NT2/D1 (cell line): ENCODE measurements around the gene CPN2.

ENCODE experiments used
- DNase-seq: peaks from one replicate; pipeline ENCODE4 v3.0.0-alpha.2; 2011; ENCODE audit warnings: low read depth, low spot score
- H3K27me3 ChIP-seq: 2 replicates; pipeline ENCODE4 v1.6.0; 2011; ENCODE audit warnings: mild to moderate bottlenecking; ENCODE audit not compliant: insufficient read length, insufficient read depth
- H3K36me3 ChIP-seq: 2 replicates; pipeline ENCODE4 v1.6.1; 2011; ENCODE audit warnings: mild to moderate bottlenecking, low read length, mixed read lengths; ENCODE audit not compliant: insufficient read depth, insufficient read length
- H3K4me1 ChIP-seq: 2 replicates; pipeline ENCODE4 v1.5.1; 2011; ENCODE audit not compliant: insufficient read depth, insufficient read length
- H3K4me3 ChIP-seq: 2 replicates; pipeline ENCODE4 v1.5.1; 2011; ENCODE audit warnings: low read depth; ENCODE audit not compliant: insufficient read length
- H3K9ac ChIP-seq: 2 replicates; pipeline ENCODE4 v1.6.0; 2011; ENCODE audit warnings: low read depth; ENCODE audit not compliant: insufficient read length
- H3K9me3 ChIP-seq: 2 replicates; pipeline ENCODE4 v1.5.1; 2011; ENCODE audit warnings: mild to moderate bottlenecking, low read length; ENCODE audit not compliant: insufficient read depth
- SUZ12 ChIP-seq: IDR thresholded peaks from 2 replicates; pipeline ENCODE4 v1.6.1; 2011; ENCODE audit not compliant: insufficient read length, insufficient read depth; ENCODE audit errors: extremely low read depth
- YY1 ChIP-seq: IDR thresholded peaks from 2 replicates; pipeline ENCODE4 v1.6.1; 2011; ENCODE audit not compliant: insufficient read length, insufficient read depth
- ZNF274 ChIP-seq: IDR thresholded peaks from 2 replicates; pipeline ENCODE4 v1.6.1; 2011; ENCODE audit warnings: mild to moderate bottlenecking, low read depth, low read length

The CPN2 gene

GRCh38 chr3:194343561-194343893 is 7.6 kb downstream of the CPN2 start:
- Histone ChIP-seq H3K4me1 (peaks cover 16% of the 10 kb centered on the region), H3K36me3 (no peaks in the 10 kb centered on the region), H3K9me3 (no peaks in the 10 kb centered on the region), H3K27me3 (peaks cover 21% of the 10 kb centered on the region), H3K9ac (no peak overlapping the region), H3K4me3 (no peak overlapping the region)
- DNase-seq: no peak
- TF ChIP-seq ZNF274: no peak
- TF ChIP-seq SUZ12: no peak
- TF ChIP-seq YY1: no peak

- Histone ChIP-seq H3K9ac (no peak overlapping the region), H3K27me3 (peaks cover 21% of the 10 kb centered on the region), H3K36me3 (no peaks in the 10 kb centered on the region), H3K9me3 (no peaks in the 10 kb centered on the region), H3K4me1 (peaks cover 16% of the 10 kb centered on the region), H3K4me3 (no peak overlapping the region)
- no peak for DNase-seq
- TF ChIP-seq SUZ12 (no peak), ZNF274 (no peak), YY1 (no peak)
Observed at GRCh38 chr3:194342861-194343560, 8.1 kb downstream of the CPN2 start.

DNA sequence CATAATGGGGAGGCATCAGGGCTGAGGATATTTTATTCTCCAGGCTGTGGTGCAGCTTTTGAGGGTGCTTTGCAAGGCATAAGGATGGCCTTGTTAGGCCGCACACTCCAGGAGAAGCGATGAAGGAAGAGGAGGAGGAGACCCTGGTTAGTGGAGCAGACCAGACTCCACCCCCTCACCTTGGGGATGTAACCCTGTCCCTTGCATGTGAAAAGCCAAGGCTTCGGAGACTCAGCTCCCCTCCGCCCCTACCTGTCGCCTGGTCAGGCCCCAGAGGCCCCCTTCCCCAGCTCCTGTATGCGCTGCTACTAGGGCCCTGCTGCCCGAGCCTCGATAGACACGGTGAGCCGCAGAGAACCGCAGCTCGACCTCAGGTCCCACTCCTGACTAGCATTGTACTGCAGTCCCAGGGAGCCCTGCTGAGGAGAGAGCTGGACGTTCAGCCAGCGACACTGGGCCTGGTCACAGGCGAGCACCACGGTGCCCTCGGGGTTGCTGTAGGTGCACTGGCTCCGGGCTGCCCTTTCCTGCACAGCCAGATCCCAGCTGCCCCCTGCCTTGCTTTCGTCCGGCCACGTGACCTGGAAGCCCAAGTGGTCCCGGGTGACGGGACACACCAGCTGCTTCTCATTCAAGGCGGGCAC is 10.2 kb downstream of the CPN2 start:
- H3K36me3 ChIP-seq: no peaks in the 10 kb centered on the region
- no peak for TF ChIP-seq YY1
- no peak for TF ChIP-seq SUZ12
- no peak for TF ChIP-seq ZNF274
- no peak overlapping the region for H3K9ac ChIP-seq
- no peak overlapping the region for H3K4me3 ChIP-seq
- H3K9me3 ChIP-seq: no peaks in the 10 kb centered on the region
- H3K4me1 ChIP-seq: peaks cover 21% of the 10 kb centered on the region
- H3K27me3 ChIP-seq: peaks cover 21% of the 10 kb centered on the region
- no peak for DNase-seq

DNA sequence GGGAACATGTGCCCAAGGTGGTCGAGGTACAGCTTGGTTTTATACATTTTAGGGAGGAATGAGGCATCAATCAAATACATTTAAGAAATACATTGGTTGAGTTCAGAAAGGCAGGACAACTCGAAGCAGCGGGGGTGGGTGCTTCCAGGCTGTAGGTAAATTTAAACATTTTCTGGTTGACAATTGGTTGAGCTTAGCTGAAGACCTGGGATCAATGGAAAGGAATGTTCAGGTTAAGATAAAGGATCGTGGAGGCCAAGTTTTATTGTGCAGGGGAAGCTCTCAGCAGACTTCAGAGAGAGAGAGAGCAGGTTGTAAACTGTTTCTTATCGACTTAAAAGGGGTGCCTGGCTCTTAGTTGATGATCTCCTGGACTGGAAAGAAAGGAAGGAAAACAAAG is 11.3 kb downstream of the CPN2 start:
- TF ChIP-seq SUZ12 (no peak), YY1 (no peak)
- Histone ChIP-seq H3K9ac (no peak overlapping the region), H3K4me1 (peaks cover 21% of the 10 kb centered on the region)

GRCh38 chr3:194339356-194339755 is 11.8 kb downstream of the CPN2 start:
- Histone ChIP-seq H3K4me3 (no peak overlapping the region), H3K9ac (peak overlapping the region; percentile 29)

More for the DNA sequence above, 11.3 kb downstream of the CPN2 start:
- Histone ChIP-seq H3K9me3 (no peaks in the 10 kb centered on the region), H3K27me3 (peaks cover 21% of the 10 kb centered on the region), H3K4me3 (no peak overlapping the region), H3K36me3 (no peaks in the 10 kb centered on the region)
- peak; percentile 35 for DNase-seq

DNA sequence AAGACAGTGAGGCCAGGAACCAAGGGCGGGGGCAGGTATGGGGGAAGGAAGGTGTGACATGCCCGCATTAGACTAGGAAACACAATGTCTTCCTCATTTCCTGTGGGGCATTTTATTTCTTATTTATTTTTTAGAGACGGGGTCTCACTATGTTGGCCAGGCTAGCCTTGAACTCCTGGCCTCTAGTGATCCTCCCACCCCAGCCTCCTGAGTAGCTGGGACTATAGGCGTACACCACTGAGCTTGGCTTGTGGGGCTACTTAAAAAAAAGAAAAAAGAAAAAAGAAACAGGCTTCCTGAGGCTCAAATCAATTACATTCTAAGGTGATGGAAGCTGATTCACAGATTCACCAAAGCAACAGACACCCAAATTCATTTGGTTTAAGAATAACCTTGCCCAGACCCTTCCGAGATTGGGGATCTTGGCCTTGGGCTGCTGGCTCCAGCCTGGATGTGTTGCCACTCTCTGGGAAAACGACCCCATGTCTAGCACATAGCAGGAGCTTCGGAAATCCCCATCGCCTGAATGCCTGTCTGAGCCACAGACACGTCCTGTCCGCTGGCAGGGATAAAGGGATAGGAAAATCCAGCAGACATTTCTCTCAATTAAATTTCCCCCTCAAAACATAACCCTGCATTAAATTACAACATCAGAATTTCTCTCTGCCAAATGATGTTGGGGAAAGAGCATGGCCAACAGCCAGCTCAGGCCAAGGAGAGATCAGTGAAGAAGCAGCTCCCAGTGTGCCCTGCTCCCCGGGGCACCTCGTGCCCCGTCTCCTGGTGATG is 13.0 kb downstream of the CPN2 start:
- peaks cover 21% of the 10 kb centered on the region for H3K4me1 ChIP-seq
- H3K27me3 ChIP-seq: peaks cover 32% of the 10 kb centered on the region
- no peaks in the 10 kb centered on the region for H3K9me3 ChIP-seq
- H3K4me3 ChIP-seq: no peak overlapping the region
- DNase-seq: no peak
- TF ChIP-seq YY1 (no peak), ZNF274 (no peak), SUZ12 (no peak)
- H3K36me3 ChIP-seq: no peaks in the 10 kb centered on the region
- no peak overlapping the region for H3K9ac ChIP-seq

More at GRCh38 chr3:194339356-194339755, 11.8 kb downstream of the CPN2 start:
- no peak for TF ChIP-seq ZNF274
- no peak for TF ChIP-seq SUZ12
- TF ChIP-seq YY1: no peak
- peak; percentile 43 for DNase-seq
- Histone ChIP-seq H3K9me3 (no peaks in the 10 kb centered on the region), H3K36me3 (no peaks in the 10 kb centered on the region), H3K27me3 (peaks cover 21% of the 10 kb centered on the region), H3K4me1 (peaks cover 21% of the 10 kb centered on the region)

DNA sequence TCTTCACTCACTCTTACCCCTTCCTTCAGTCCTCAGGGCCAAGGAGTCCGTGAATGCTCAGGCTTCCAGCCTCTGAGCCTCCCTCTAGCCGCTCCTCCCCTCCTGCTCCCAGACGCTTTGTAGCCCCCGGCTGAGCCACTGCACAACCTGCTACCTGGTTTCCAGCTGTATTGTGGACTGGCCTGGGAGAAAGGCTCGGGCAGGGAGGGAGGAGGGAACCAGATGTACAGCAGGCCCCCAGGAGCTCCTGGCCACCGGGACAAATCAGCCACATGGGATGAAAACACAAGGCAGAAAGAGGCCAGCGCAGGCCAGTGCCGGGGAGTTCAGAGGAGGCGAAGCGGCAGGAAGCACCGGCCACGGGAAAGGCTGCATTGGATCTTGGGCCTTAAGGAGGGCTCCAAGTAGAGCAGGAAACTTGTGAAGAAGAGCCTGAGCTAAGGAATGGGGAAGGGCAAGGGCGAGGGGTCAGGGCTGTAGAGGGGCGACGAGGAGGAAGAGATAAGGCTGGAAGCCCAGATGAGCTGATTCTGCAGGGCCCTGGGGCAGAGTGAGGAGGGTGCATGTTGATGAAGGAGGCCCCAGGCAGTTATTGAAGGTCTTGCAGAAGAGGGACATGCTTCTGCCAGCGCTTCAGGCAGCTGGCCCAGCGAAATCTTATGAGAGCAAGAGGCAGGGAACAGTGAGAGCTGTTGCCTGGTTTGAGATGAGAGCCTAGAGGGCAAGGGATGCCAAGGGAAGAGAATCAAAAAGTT is 14.3 kb downstream of the CPN2 start:
- Histone ChIP-seq H3K9me3 (no peaks in the 10 kb centered on the region), H3K27me3 (peaks cover 33% of the 10 kb centered on the region), H3K36me3 (no peaks in the 10 kb centered on the region), H3K4me1 (peaks cover 26% of the 10 kb centered on the region), H3K9ac (no peak overlapping the region), H3K4me3 (no peak overlapping the region)
- TF ChIP-seq YY1: no peak
- TF ChIP-seq SUZ12: no peak
- TF ChIP-seq ZNF274: no peak
- no peak for DNase-seq
